ENCODE results near the gene DENND6B. TPM values are rescaled to one million over a fixed set of nuclear protein-coding genes. Genes with fewer than 3 reads are reported as not detected.
A peak's percentile ranks its signal among the peaks of the same experiment; 100 is the strongest.

Gene DENND6B
- polyA plus RNA-seq (2013), result 0.97 and 1.2 TPM in 2 replicates

GRCh38 chr22:50326956-50327710 lies at the start of gene DENND6B:
TSS of gene DENND6B (minus strand) at chr22:50327012. CDS start at chr22:50326988, 24 bp downstream.
- Histone ChIP-seq H3K9me3 (ENCODE audit: insufficient read depth, low read depth, low read length) (no peaks in the 10 kb centered on the region), H3K36me3 (ENCODE audit: control insufficient read depth in 1 of 2, insufficient read depth in 2 of 2, low read length in 2 of 2) (no peaks in the 10 kb centered on the region), H3K9ac (ENCODE audit: low read length) (peak within 1 kb of the TSS; percentile 90), H3K27ac (ENCODE audit: low read depth, low read length) (no peak within 1 kb of the TSS), H2BK120ac (ENCODE audit: insufficient read depth, low read length, poor library complexity) (peak within 1 kb of the TSS; percentile 94), H2BK5ac (ENCODE audit: low read depth, low read length, poor library complexity) (peak within 1 kb of the TSS; percentile 82), H3K4me1 (ENCODE audit: control insufficient read depth in 1 of 2, insufficient read depth in 2 of 2, low read length in 2 of 2) (peaks cover 5 to 9% of the 10 kb centered on the region in 2 experiments), H3K18ac (ENCODE audit: low read length) (peak within 1 kb of the TSS; percentile 97), H2BK12ac (ENCODE audit: low read length) (peak within 1 kb of the TSS; percentile 76), H3K79me2 (ENCODE audit: control insufficient read depth, insufficient read depth, low read length, poor library complexity) (peaks cover 10% of the 10 kb centered on the region), H3K79me1 (ENCODE audit: low read length) (peaks cover 11% of the 10 kb centered on the region), H3K4ac (ENCODE audit: low read depth, low read length) (peak within 1 kb of the TSS; percentile 93), H2AFZ (ENCODE audit: insufficient read depth, low read length, poor library complexity) (peak within 1 kb of the TSS; percentile 99), H4K91ac (ENCODE audit: low read depth, low read length) (peak within 1 kb of the TSS; percentile 76), H3K14ac (ENCODE audit: low read length) (peak within 1 kb of the TSS; percentile 98), H3K4me2 (ENCODE audit: low read length) (peak within 1 kb of the TSS; percentile 86), H3K23ac (ENCODE audit: low read length) (no peak within 1 kb of the TSS), H3K27me3 (ENCODE audit: insufficient read depth, low read length) (no peaks in the 10 kb centered on the region), H4K8ac (ENCODE audit: low read depth, low read length) (peak within 1 kb of the TSS; percentile 100), H4K12ac (ENCODE audit: low read depth, low read length) (peak within 1 kb of the TSS; percentile 92), H2AK5ac (ENCODE audit: low read length) (peak within 1 kb of the TSS; percentile 46), H3K4me3 (ENCODE audit: low read depth, low read length) (peak within 1 kb of the TSS; percentile 90)
- no CpG with 5 or more reads among the region's 105 CpGs for WGBS (ENCODE audit: extremely low coverage, insufficient coverage, insufficient read length)
- DNase-seq, result peak; percentile 69 to 92

DNA sequence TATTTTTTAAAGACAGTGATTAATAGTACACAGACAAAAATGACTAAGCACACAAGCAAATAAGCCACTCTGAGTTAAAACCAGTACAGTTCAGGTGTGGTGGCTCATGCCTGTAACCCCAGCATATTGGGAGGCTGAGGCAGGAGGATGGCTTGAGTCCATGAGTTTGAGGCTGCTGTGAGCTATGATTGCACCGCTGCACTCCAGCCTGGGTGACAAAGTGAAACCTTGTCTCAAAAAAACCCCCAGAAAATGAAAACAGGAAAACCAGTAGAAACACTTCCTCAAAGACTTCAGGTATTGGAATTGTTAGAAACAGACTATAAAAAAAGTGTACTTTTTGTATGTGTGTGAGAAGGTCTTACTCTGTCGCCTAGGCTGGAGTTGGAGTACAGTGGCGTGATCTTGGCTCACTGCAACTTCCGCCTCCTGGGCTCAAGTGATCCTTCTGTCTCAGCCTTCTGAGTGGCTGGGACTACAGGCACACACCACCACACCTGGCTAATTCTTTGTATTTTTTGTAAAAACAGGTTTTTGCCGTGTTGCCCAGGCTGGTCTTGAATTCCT lies 49.4 kb upstream of the DENND6B start:
- Histone ChIP-seq H3K4me3 (ENCODE audit: low read depth, low read length) (no peak overlapping the region), H3K9me3 (ENCODE audit: insufficient read depth, low read depth, low read length) (no peaks in the 10 kb centered on the region), H2BK12ac (ENCODE audit: low read length) (no peak overlapping the region), H3K4me1 (ENCODE audit: control insufficient read depth in 1 of 2, insufficient read depth in 2 of 2, low read length in 2 of 2) (no peaks in the 10 kb centered on the region), H4K8ac (ENCODE audit: low read depth, low read length) (no peak overlapping the region), H3K23ac (ENCODE audit: low read length) (no peak overlapping the region), H3K27ac (ENCODE audit: low read depth, low read length) (no peak overlapping the region), H3K9ac (ENCODE audit: low read length) (no peak overlapping the region), H4K91ac (ENCODE audit: low read depth, low read length) (no peak overlapping the region), H3K36me3 (ENCODE audit: control insufficient read depth in 1 of 2, insufficient read depth in 2 of 2, low read length in 2 of 2) (peaks cover 29 to 34% of the 10 kb centered on the region in 2 experiments), H2BK5ac (ENCODE audit: low read depth, low read length, poor library complexity) (no peak overlapping the region), H3K4ac (ENCODE audit: low read depth, low read length) (no peak overlapping the region), H4K12ac (ENCODE audit: low read depth, low read length) (no peak overlapping the region), H3K14ac (ENCODE audit: low read length) (no peak overlapping the region), H3K79me2 (ENCODE audit: control insufficient read depth, insufficient read depth, low read length, poor library complexity) (no peaks in the 10 kb centered on the region), H2AFZ (ENCODE audit: insufficient read depth, low read length, poor library complexity) (no peak overlapping the region), H3K4me2 (ENCODE audit: low read length) (no peak overlapping the region), H3K27me3 (ENCODE audit: insufficient read depth, low read length) (no peaks in the 10 kb centered on the region), H2AK5ac (ENCODE audit: low read length) (no peak overlapping the region), H2BK120ac (ENCODE audit: insufficient read depth, low read length, poor library complexity) (no peak overlapping the region), H3K79me1 (ENCODE audit: low read length) (no peaks in the 10 kb centered on the region), H3K18ac (ENCODE audit: low read length) (no peak overlapping the region)
- no CpG with 5 or more reads among the region's 5 CpGs for WGBS (ENCODE audit: extremely low coverage, insufficient coverage, insufficient read length)
- DNase-seq, result peak in 1 of 2 donors; percentile 54

DNA sequence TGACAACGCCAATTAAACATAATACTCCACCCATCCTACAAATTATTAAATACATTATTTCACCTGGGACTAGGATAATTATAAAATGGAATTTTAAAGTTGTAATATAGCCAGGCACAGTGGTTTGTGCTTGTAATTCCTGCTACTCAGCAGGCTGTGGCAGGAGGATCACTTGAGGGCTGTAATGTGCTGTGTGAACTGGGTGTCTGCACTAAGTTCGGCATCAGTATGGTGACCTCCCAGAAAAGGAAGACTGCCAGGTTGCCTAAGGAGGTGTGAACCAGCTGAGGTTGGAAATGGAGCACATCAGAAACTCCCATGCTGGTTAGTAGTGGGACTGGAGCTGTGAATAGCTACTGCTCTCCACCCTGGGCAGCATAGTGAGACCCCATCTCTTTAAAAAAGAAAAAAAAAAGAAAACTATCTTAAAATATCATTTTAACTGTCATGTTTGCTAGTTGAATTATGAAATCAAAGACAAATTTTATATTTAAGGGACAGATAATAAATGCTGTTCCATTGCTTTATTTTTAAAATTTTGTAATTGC lies 44.4 kb upstream of the DENND6B start:
- H3K79me1 ChIP-seq (ENCODE audit: low read length), result no peaks in the 10 kb centered on the region
- no peaks in the 10 kb centered on the region for H3K27me3 ChIP-seq (ENCODE audit: insufficient read depth, low read length)
- H3K4me2 ChIP-seq (ENCODE audit: low read length), result no peak overlapping the region
- WGBS (ENCODE audit: extremely low coverage, insufficient coverage, insufficient read length), result 100% methylated on average over 1 of the region's 2 CpGs
- no peak overlapping the region for H3K4ac ChIP-seq (ENCODE audit: low read depth, low read length)
- no peak overlapping the region for H2AK5ac ChIP-seq (ENCODE audit: low read length)
- H3K4me1 ChIP-seq (ENCODE audit: control insufficient read depth in 1 of 2, insufficient read depth in 2 of 2, low read length in 2 of 2), result no peaks in the 10 kb centered on the region
- no peak overlapping the region for H4K8ac ChIP-seq (ENCODE audit: low read depth, low read length)
- no peak overlapping the region for H3K18ac ChIP-seq (ENCODE audit: low read length)
- H3K36me3 ChIP-seq (ENCODE audit: control insufficient read depth in 1 of 2, insufficient read depth in 2 of 2, low read length in 2 of 2), result peaks cover 21 to 26% of the 10 kb centered on the region in 2 experiments
- H4K91ac ChIP-seq (ENCODE audit: low read depth, low read length), result no peak overlapping the region
- H3K9ac ChIP-seq (ENCODE audit: low read length), result no peak overlapping the region
- no peak overlapping the region for H2BK5ac ChIP-seq (ENCODE audit: low read depth, low read length, poor library complexity)
- H3K23ac ChIP-seq (ENCODE audit: low read length), result no peak overlapping the region
- H3K14ac ChIP-seq (ENCODE audit: low read length), result no peak overlapping the region
- no peak for DNase-seq
- H2BK120ac ChIP-seq (ENCODE audit: insufficient read depth, low read length, poor library complexity), result no peak overlapping the region
- no peaks in the 10 kb centered on the region for H3K79me2 ChIP-seq (ENCODE audit: control insufficient read depth, insufficient read depth, low read length, poor library complexity)
- H2BK12ac ChIP-seq (ENCODE audit: low read length), result no peak overlapping the region
- H4K12ac ChIP-seq (ENCODE audit: low read depth, low read length), result no peak overlapping the region
- H3K4me3 ChIP-seq (ENCODE audit: low read depth, low read length), result no peak overlapping the region
- H3K9me3 ChIP-seq (ENCODE audit: insufficient read depth, low read depth, low read length), result no peaks in the 10 kb centered on the region
- no peak overlapping the region for H3K27ac ChIP-seq (ENCODE audit: low read depth, low read length)
- H2AFZ ChIP-seq (ENCODE audit: insufficient read depth, low read length, poor library complexity), result no peak overlapping the region

- H3K27ac ChIP-seq (ENCODE audit: low read depth, low read length), result no peak overlapping the region
- no peak overlapping the region for H3K4me2 ChIP-seq (ENCODE audit: low read length)
- no peak overlapping the region for H2AFZ ChIP-seq (ENCODE audit: insufficient read depth, low read length, poor library complexity)
- no peak overlapping the region for H4K8ac ChIP-seq (ENCODE audit: low read depth, low read length)
- WGBS (ENCODE audit: extremely low coverage, insufficient coverage, insufficient read length), result no CpG with 5 or more reads among the region's 27 CpGs
- no peak overlapping the region for H4K12ac ChIP-seq (ENCODE audit: low read depth, low read length)
- no peak overlapping the region for H2BK5ac ChIP-seq (ENCODE audit: low read depth, low read length, poor library complexity)
- H3K4me1 ChIP-seq (ENCODE audit: control insufficient read depth in 1 of 2, insufficient read depth in 2 of 2, low read length in 2 of 2), result peaks cover 0 to 2% of the 10 kb centered on the region in 2 experiments
- H3K9me3 ChIP-seq (ENCODE audit: insufficient read depth, low read depth, low read length), result no peaks in the 10 kb centered on the region
- H3K79me2 ChIP-seq (ENCODE audit: control insufficient read depth, insufficient read depth, low read length, poor library complexity), result no peaks in the 10 kb centered on the region
- H4K91ac ChIP-seq (ENCODE audit: low read depth, low read length), result no peak overlapping the region
- no peak overlapping the region for H3K4me3 ChIP-seq (ENCODE audit: low read depth, low read length)
- peaks cover 13 to 15% of the 10 kb centered on the region in 2 experiments for H3K36me3 ChIP-seq (ENCODE audit: control insufficient read depth in 1 of 2, insufficient read depth in 2 of 2, low read length in 2 of 2)
- no peak overlapping the region for H2BK120ac ChIP-seq (ENCODE audit: insufficient read depth, low read length, poor library complexity)
- no peak overlapping the region for H3K14ac ChIP-seq (ENCODE audit: low read length)
- H3K9ac ChIP-seq (ENCODE audit: low read length), result no peak overlapping the region
- H2BK12ac ChIP-seq (ENCODE audit: low read length), result no peak overlapping the region
- H3K18ac ChIP-seq (ENCODE audit: low read length), result no peak overlapping the region
- H3K79me1 ChIP-seq (ENCODE audit: low read length), result no peaks in the 10 kb centered on the region
- no peak overlapping the region for H3K4ac ChIP-seq (ENCODE audit: low read depth, low read length)
- H3K27me3 ChIP-seq (ENCODE audit: insufficient read depth, low read length), result no peaks in the 10 kb centered on the region
- DNase-seq, result no peak
- no peak overlapping the region for H3K23ac ChIP-seq (ENCODE audit: low read length)
- H2AK5ac ChIP-seq (ENCODE audit: low read length), result no peak overlapping the region
These were observed 41.1 kb upstream of the DENND6B start for GRCh38 chr22:50367778-50368500.

Data from trophoblast cell (in vitro differentiated cells and primary cell).